ENCODE results near the gene CD74. TPM values are rescaled to one million over a fixed set of nuclear protein-coding genes. Genes with fewer than 3 reads are reported as not detected.

Gene CD74
- total and polyA plus RNA-seq, 10 of the 15 experiments (the other 5 are each of a cell fraction or from before 2014, with no cell fraction given), result 1,387 to 11,063 (median 3,922) TPM

GRCh38 chr5:150402229-150402773 lies 10.4 kb downstream of the CD74 start:
- intact Hi-C loops (cut with micrococcal nuclease; ENCODE audit: unreplicated experiment) (no loop called here), in situ Hi-C loops (cut with MboI) (no loop called here)
- 62% methylated on average over 4 of the region's 4 CpGs for WGBS (ENCODE audit: insufficient coverage, insufficient replicate concordance, low lambda C conversion rate, missing lambda C conversion rate)
- no peak overlapping the region for H3K27ac ChIP-seq (ENCODE audit: control insufficient read depth, insufficient read depth)
- H3K9me3 ChIP-seq (replicated peaks; ENCODE audit: control insufficient read depth, insufficient read depth, low read length), result no peaks in the 10 kb centered on the region
- ChIA-PET POLR2A (interaction anchor here (0.6 to 4.8 kb wide), 5 partner anchors 8 to 919 kb away, joined by 3 to 38 read pairs (median 5); partner anchors contain the start of gene CD74), RAD21 (ENCODE audit: unreplicated experiment) (interaction anchor here (8.6 kb wide), 1 partner anchor 32 kb away, joined by 115 read pairs; no protein-coding TSS in a partner anchor), CTCF (interaction anchor here (1.3 to 14.0 kb wide), 2 partner anchors 33 to 48 kb away, joined by 3 to 274 read pairs; no protein-coding TSS in a partner anchor), SMC1A (ENCODE audit: uncharacterized antibody, unreplicated experiment) (no interaction called here)
- peaks cover 53 to 57% of the 10 kb centered on the region in 2 experiments for H3K36me3 ChIP-seq (ENCODE audit: control insufficient read depth in 2 of 2, insufficient read depth in 2 of 2, low read length in 1 of 2)
- H4K20me1 ChIP-seq (ENCODE audit: control insufficient read depth, insufficient read depth), result peaks cover 46% of the 10 kb centered on the region
- no peak overlapping the region for H3K4me3 ChIP-seq
- H2AFZ ChIP-seq (ENCODE audit: control insufficient read depth, low read depth, low read length), result no peak overlapping the region
- H3K27me3 ChIP-seq (replicated peaks in 1 of 2; ENCODE audit: control insufficient read depth in 2 of 2, insufficient read depth in 2 of 2, low read length in 1 of 2), result no peaks in the 10 kb centered on the region
- no peak overlapping the region for H3K9ac ChIP-seq (ENCODE audit: control insufficient read depth, insufficient read depth, low read length)
- H3K4me1 ChIP-seq (ENCODE audit: control insufficient read depth, insufficient read depth, low read length), result peaks cover 10% of the 10 kb centered on the region
- FAIRE-seq, result no peak
- peak; percentile 0; the same call in 2 of the 3 replicates for ATAC-seq
- no peak for DNase-seq (ENCODE audit: low read depth, low spot score)
- peaks cover 17% of the 10 kb centered on the region for H3K79me2 ChIP-seq (ENCODE audit: control insufficient read depth, insufficient read depth, low read length)
- no TSS peak for BruUV-seq (replicated peaks)
- H3K4me2 ChIP-seq (ENCODE audit: control insufficient read depth, insufficient read depth), result no peak overlapping the region
- TF ChIP-seq POU2F2 (IDR thresholded peaks at IDR 0.05; ENCODE audit: borderline replicate concordance, low read depth, low read length) (0 out of 3 replicates have a peak, but pooled peaks have one; percentile 4), ZSCAN29 (IDR thresholded peaks at IDR 0.05) (no peak), TCF3 (IDR thresholded peaks at IDR 0.05; ENCODE audit: borderline replicate concordance, insufficient read depth, low read depth, low read length) (0 out of 2 replicates have a peak, but pooled peaks have one; percentile 4), ZZZ3 (IDR thresholded peaks at IDR 0.05; ENCODE audit: control insufficient read depth, insufficient read length, low read depth) (no peak), CREB1 (IDR thresholded peaks at IDR 0.05; ENCODE audit: low read depth) (no peak), BRCA1 (IDR thresholded peaks at IDR 0.05; ENCODE audit: low read depth, low read length) (no peak), LARP7 (IDR thresholded peaks at IDR 0.05) (no peak), SRF (IDR thresholded peaks at IDR 0.05; ENCODE audit: low read depth in 2 of 2, low read length in 2 of 2) (0 out of 4 replicates have a peak, but pooled peaks of 1 of the 2 experiments have one; percentile 4), TCF12 (IDR thresholded peaks at IDR 0.05; ENCODE audit: low read depth, low read length) (no peak), POLR2AphosphoS5 (IDR thresholded peaks at IDR 0.05; ENCODE audit: low read length) (peak; percentile 53), RB1 (IDR thresholded peaks at IDR 0.05; ENCODE audit: borderline replicate concordance) (no peak), HDAC6 (IDR thresholded peaks at IDR 0.05; ENCODE audit: unreplicated experiment) (no peak), IKZF2 (IDR thresholded peaks at IDR 0.05) (no peak), MYC (IDR thresholded peaks at IDR 0.05; ENCODE audit: insufficient read depth, insufficient read length, insufficient replicate concordance, low read length, severe bottlenecking) (no peak), EZH2 (IDR thresholded peaks at IDR 0.05; ENCODE audit: borderline replicate concordance, control insufficient read depth, low read depth, low read length) (no peak), IRF5 (IDR thresholded peaks at IDR 0.05; ENCODE audit: borderline replicate concordance) (no peak), FOS (IDR thresholded peaks at IDR 0.05; ENCODE audit: borderline replicate concordance, extremely low read depth, insufficient read length) (no peak), NRF1 (conservative IDR thresholded peaks at IDR 0.05; ENCODE audit: low read depth, low read length) (no peak), ZBED1 (IDR thresholded peaks at IDR 0.05; ENCODE audit: borderline replicate concordance) (peak; percentile 46; the same call in 1 of the 2 replicates), MTA3 (IDR thresholded peaks at IDR 0.05; ENCODE audit: borderline replicate concordance, low read length) (no peak), IKZF1 (conservative IDR thresholded peaks at IDR 0.05) (no peak), NR2C1 (IDR thresholded peaks at IDR 0.05) (no peak), ASH2L (IDR thresholded peaks at IDR 0.05; ENCODE audit: borderline replicate concordance, low read depth) (no peak), POLR2A (IDR thresholded peaks at IDR 0.05; ENCODE audit: low read depth, low read length) (peak; percentile 79)

Measured in GM12878 (cell line).